GM20000 (cell line): ENCODE measurements around the gene GRAMD1B.

ENCODE experiments used
- DNase-seq: peaks from one replicate; pipeline ENCODE4 v3.0.0; 2012; ENCODE audit warnings: low spot score
- TF ChIP-seq, protein P1 (sequence below): IDR thresholded peaks from 2 replicates; pipeline ENCODE4 v1.5.1; 2012; ENCODE audit warnings: mild to moderate bottlenecking, control low read depth; ENCODE audit errors: extremely low read depth, missing control alignments

GRAMD1B gene

DNA sequence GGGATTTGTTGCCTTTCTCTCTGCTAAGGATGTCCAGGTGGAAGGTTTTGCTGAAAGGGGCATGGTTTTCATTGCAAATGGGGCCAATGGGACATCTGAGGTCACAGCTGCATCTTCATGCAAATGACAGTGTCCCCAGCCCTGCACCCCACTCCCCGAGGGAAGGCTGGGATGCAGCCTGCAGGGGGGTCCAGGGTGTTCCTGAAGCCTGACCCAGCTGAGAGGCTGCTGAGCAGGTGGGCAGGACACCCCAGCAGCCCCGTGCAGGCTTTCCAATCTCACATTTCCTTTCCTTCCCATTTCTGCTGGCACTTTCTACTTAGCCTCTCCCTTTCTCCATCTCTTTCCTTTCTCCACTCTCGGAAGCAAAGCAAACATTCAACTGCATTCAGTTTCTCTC lies 146.0 kb downstream of the GRAMD1B start:
- no peak for DNase-seq
- TF ChIP-seq, protein P1, sequence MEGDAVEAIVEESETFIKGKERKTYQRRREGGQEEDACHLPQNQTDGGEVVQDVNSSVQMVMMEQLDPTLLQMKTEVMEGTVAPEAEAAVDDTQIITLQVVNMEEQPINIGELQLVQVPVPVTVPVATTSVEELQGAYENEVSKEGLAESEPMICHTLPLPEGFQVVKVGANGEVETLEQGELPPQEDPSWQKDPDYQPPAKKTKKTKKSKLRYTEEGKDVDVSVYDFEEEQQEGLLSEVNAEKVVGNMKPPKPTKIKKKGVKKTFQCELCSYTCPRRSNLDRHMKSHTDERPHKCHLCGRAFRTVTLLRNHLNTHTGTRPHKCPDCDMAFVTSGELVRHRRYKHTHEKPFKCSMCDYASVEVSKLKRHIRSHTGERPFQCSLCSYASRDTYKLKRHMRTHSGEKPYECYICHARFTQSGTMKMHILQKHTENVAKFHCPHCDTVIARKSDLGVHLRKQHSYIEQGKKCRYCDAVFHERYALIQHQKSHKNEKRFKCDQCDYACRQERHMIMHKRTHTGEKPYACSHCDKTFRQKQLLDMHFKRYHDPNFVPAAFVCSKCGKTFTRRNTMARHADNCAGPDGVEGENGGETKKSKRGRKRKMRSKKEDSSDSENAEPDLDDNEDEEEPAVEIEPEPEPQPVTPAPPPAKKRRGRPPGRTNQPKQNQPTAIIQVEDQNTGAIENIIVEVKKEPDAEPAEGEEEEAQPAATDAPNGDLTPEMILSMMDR = no peak

DNA sequence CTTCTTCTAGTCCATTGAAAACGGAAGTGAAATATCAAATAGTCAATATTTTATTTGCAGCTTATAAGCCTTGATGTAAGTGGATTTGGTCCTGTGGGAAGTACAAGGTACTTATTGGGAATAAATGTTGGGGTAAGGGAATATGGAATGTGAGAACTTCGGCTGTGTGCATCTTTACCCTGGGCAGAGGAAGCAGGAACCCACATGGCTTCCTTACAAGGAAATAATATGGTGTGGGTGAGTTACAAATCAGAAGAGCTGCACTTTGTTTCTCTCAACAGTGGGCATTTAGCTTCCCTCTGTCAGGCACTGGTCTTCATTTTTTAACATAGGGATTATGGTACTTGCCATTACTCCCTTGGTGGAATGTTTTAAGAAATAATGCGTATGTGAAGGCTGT lies 146.4 kb downstream of the GRAMD1B start:
- TF ChIP-seq, protein P1 = no peak
- DNase-seq = no peak

DNA sequence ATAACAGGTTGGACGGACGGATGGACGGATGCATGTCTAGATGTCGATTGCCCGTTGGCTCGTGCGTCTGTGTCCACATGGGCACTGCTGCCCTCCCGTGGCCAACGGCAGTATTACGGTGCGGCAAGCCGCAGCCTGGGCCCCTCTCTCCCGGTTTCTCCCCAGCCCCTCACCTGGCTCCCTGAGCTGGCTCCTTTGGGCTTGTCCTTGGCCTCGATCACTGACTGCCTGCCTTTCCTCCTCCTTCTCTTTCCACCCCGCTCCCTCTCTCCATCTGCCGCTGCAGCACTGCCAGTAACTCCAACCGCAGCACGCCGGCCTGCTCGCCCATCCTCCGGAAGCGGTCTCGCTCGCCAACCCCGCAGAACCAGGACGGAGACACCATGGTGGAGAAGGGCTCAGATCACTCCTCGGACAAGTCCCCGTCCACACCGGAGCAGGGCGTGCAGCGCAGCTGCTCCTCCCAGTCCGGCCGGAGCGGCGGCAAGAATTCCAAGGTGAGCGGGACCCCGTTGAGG lies 147.1 kb downstream of the GRAMD1B start:
- DNase-seq = peak; percentile 86
- TF ChIP-seq, protein P1 = peak; percentile 90

DNA sequence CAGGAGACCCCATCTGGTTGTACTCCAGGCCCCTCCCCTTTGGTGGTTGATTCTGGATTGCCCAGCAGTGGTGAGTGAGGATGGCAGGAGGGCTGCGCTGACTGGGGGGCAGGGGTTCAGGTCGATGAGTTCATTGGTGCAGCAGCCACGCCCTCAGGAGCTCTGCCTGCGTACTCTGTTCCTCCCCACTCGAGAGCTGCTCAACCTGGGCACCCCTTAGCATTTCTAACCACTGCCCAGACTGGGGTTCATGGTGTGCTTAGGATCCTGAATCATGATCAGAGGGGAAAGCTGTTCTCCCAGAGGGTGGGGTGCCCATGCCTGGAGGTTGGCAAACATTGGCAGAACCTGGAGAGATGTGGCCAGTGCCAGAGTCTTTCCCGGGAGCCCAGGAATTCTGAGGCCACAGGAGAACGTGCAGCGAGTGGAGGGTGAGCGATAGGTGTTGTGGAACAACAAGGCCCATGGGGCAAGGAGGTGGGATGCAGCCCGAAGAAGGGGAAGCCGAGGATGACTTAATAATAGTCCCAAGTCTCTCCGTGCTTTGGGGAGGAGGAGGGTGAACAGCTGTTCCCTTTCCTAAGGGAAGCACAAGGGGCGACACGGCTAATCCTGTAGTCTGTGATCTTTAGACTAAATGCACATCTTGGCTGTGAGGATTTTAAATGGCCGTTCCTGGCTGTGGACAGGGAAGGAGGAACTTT lies 148.9 kb downstream of the GRAMD1B start:
- no peak for DNase-seq
- TF ChIP-seq, protein P1 = no peak

DNA sequence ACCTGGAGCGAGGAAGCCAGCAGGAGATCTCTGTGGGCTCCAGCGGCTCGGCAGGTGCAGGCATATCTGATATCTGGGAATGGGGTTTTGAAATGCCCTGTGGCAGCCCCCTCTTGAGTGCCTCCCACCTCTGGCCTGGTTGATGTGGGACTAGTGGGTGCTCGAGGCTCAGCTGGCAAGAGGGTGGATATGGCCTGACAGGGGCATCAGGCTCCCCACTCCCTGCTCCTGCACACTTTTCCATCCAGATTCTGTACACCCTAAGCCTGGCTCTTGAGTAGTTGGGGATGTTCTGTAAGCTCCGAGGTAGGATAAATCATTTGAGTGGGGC lies 149.4 kb downstream of the GRAMD1B start:
- TF ChIP-seq, protein P1 = no peak
- DNase-seq = no peak

DNA sequence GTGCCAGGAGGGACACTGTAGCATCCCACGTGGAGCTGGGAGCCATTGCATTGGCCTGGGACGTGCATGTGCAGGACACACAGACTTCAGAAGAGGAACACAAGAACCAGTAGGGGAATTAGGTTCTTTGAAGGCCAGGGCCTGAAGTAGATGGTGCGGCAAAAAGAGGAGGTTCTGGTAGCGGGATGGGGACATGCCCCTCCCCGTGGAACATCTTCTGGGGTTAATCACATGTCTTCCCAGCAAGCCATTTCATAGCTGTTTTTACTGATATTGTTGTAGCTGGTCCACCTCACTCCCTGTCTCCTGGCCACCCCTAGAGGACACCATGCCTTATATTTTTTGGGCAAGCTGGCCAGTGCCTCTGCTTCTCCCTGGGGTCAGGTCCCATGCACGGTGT lies 150.1 kb downstream of the GRAMD1B start:
- TF ChIP-seq, protein P1 = no peak
- no peak for DNase-seq

DNA sequence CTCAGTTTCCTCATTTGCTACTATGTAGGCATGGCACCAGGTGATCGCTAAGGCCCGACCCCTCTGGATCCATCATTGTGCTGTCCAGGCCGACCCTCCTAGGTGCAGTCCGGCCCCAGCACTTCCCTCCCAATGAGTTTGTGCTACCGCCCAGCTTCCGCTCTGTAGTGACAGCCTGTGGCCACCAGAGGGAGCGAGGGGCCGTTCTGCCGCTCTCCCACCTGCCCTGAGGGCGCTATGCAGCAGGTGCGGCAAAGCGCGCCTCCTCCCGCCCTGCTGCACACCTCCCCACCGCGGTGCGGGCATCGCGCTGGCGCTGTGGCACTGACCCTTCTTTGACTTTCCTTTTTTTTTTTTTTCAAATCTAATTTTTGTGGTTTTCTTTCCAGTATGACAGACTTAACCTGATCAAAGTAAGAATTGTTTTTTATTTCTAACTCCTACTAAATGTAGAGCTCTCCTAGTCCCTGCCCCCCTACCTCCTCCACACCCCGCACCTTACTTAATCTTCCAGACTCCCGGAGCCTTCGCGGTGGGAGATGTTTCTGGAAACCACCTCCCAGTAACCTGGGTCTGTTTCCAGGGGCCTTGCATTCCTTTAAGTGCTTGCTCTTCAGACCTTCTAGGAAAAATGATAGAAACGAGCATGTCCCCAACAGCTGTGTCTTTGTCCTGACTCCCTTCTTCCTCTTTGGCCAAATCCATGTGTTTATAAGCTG lies 150.6 kb downstream of the GRAMD1B start:
- DNase-seq = peak; percentile 86
- TF ChIP-seq, protein P1 = peak; percentile 94
